ENCODE measurements around the gene SEPHS2. TPM values are rescaled to one million over a fixed set of nuclear protein-coding genes. Genes with fewer than 3 reads are reported as not detected.

Gene SEPHS2
- total and polyA plus RNA-seq, 2 experiments from 2014 or later, result 29.7 to 43.0 TPM

- TF ChIP-seq ZNF462 (CRISPR knock-in tag; IDR thresholded peaks at IDR 0.05), result no peak
- no peak for TF ChIP-seq REST (IDR thresholded peaks at IDR 0.05; ENCODE audit: unreplicated experiment)
- no peak for TF ChIP-seq JUNB (IDR thresholded peaks at IDR 0.05; ENCODE audit: unreplicated experiment)
- no peak for TF ChIP-seq ZNF114 (CRISPR knock-in tag; IDR thresholded peaks at IDR 0.05)
- no peak for TF ChIP-seq NANOG (IDR thresholded peaks at IDR 0.05; ENCODE audit: borderline replicate concordance)
- no peak for TF ChIP-seq ZNF331 (CRISPR knock-in tag; IDR thresholded peaks at IDR 0.05; ENCODE audit: low read depth)
- no peak for TF ChIP-seq STAT1 (IDR thresholded peaks at IDR 0.05; ENCODE audit: unreplicated experiment)
Observed at GRCh38 chr16:30473231-30474073, 27.8 kb upstream of the SEPHS2 start (continued).
